ENCODE data around the gene DEAF1.

- TF ChIP-seq TARDBP (IDR thresholded peaks at IDR 0.05), result no peak
- TF ChIP-seq SP1 (IDR thresholded peaks at IDR 0.05), result no peak
- no peak for TF ChIP-seq BHLHE40 (IDR thresholded peaks at IDR 0.05; ENCODE audit: borderline replicate concordance)
- TF ChIP-seq LEF1 (IDR thresholded peaks at IDR 0.05; ENCODE audit: borderline replicate concordance), result no peak
- no peak for TF ChIP-seq L3MBTL2 (conservative IDR thresholded peaks at IDR 0.05)
- no peak for TF ChIP-seq CTBP1 (IDR thresholded peaks at IDR 0.05; ENCODE audit: borderline replicate concordance)
- no peak for TF ChIP-seq FOXA1 (IDR thresholded peaks at IDR 0.05)
- no peak for TF ChIP-seq PKNOX1 (IDR thresholded peaks at IDR 0.05)
- no peak for TF ChIP-seq FOXM1 (IDR thresholded peaks at IDR 0.05; ENCODE audit: borderline replicate concordance)
- TF ChIP-seq SUZ12 (IDR thresholded peaks at IDR 0.05), result no peak
- no peak for TF ChIP-seq HDGF (IDR thresholded peaks at IDR 0.05; ENCODE audit: borderline replicate concordance)
- no peak for TF ChIP-seq ARNT (IDR thresholded peaks at IDR 0.05)
These were observed 37.3 kb downstream of the DEAF1 start for GRCh38 chr11:657691-658126.

Measured in HEK293T (cell line).